Measurements from ENCODE around the gene TOGARAM2.

TOGARAM2 gene

DNA sequence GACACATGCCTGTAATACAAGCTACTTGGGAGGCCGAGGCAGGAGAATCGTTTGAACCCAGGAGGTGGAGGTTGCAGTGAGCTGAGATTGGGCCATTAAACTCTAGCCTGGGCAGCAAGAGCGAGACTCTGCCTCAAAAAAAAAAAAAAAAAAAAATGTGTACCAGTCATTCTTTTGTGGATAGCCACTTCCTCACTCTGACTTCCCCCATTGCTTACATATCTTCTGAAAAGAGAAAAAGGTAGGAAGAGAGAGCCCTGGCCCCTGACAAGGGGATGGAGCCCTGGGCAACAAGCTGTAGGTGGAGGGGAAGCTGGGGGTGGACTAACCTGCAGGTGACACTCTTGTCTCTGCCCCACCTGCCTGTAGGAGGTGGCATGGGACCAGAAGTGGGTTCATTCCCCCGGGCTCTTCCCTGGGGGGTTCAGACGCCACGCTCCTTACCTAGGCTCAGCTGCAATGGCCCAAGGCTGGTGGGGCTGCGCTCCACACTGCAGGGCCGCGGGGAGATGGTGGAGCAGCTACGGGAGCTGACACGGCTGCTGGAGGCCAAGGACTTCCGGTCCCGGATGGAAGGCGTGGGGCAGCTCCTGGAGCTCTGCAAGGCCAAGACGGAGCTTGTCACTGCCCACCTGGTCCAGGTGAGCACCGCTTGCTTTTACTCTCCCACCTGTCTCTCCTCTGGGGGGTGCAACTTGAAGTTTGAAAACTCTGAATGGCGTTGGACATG lies 54.1 kb downstream of the TOGARAM2 start:
- no peak for DNase-seq (ENCODE audit: low read depth in 2 of 2)
- H3K4me3 ChIP-seq (replicated peaks in 1 of 2; ENCODE audit: low read depth in 2 of 2, low read length in 2 of 2) = no peak overlapping the region
- TF ChIP-seq, protein P1, sequence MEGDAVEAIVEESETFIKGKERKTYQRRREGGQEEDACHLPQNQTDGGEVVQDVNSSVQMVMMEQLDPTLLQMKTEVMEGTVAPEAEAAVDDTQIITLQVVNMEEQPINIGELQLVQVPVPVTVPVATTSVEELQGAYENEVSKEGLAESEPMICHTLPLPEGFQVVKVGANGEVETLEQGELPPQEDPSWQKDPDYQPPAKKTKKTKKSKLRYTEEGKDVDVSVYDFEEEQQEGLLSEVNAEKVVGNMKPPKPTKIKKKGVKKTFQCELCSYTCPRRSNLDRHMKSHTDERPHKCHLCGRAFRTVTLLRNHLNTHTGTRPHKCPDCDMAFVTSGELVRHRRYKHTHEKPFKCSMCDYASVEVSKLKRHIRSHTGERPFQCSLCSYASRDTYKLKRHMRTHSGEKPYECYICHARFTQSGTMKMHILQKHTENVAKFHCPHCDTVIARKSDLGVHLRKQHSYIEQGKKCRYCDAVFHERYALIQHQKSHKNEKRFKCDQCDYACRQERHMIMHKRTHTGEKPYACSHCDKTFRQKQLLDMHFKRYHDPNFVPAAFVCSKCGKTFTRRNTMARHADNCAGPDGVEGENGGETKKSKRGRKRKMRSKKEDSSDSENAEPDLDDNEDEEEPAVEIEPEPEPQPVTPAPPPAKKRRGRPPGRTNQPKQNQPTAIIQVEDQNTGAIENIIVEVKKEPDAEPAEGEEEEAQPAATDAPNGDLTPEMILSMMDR (IDR thresholded peaks at IDR 0.05; ENCODE audit: low read depth, low read length) = no peak

DNA sequence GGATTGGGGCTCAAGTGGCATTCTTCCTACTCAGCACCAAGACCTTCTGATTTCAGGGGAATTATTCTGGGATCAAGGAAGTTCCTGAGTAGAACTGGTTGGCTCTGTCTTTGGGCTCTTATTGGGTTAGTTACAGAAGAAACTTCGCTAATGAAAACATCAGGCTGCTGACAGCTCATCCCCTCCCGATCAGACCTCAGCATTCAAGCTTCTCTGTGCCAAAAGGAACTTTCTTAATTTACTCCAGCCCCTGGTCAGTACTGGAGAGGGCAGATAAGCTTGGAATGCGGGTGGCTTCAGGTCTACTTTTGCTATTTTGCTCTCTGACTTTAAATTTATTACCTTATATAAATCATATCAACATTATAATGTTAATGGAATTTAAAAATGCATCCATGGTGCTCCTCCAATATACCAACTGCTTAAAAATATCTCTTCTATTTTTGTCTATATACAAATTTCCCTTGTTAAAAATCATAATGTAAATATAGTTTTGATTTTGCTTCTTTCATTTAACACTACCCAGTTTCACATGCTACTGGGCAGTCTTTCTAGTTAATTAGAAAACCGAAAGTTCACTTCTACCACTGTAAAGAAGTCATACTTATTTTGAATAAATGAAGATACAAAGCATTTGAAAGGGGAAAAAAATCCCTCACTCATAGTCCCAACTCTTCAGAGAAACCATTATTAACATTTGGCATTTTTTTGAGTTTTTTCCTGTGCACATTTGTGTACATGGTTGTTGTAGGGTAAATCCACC lies 58.8 kb downstream of the TOGARAM2 start:
- H3K4me3 ChIP-seq (replicated peaks in 1 of 2; ENCODE audit: low read depth in 2 of 2, low read length in 2 of 2) = no peak overlapping the region
- TF ChIP-seq, protein P1 (IDR thresholded peaks at IDR 0.05; ENCODE audit: low read depth, low read length) = no peak
- DNase-seq (ENCODE audit: low read depth in 2 of 2) = peak in 1 of 2 donors; percentile 61

DNA sequence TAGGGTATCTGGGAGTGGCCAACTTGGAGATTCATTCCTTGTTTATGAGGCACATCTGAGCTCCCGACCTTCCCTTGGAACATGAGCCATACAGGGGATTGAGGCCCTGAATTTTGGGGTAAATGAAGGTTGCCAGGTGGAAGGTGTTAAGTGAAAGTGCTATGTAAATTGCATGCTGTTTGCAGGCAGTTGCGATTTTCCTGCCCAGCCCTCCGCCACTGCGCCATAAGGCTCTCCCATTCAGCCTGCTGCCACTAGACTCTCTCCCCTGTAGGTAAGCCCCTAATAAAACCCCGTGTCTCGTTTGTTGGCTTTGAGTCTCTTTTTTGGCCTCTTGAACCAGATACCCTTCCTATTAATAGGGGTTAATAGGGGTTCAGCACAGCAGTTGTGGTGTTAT lies 59.5 kb downstream of the TOGARAM2 start:
- no peak for DNase-seq (ENCODE audit: low read depth in 2 of 2)
- no peak overlapping the region for H3K4me3 ChIP-seq (replicated peaks in 1 of 2; ENCODE audit: low read depth in 2 of 2, low read length in 2 of 2)
- TF ChIP-seq, protein P1 (IDR thresholded peaks at IDR 0.05; ENCODE audit: low read depth, low read length) = no peak

DNA sequence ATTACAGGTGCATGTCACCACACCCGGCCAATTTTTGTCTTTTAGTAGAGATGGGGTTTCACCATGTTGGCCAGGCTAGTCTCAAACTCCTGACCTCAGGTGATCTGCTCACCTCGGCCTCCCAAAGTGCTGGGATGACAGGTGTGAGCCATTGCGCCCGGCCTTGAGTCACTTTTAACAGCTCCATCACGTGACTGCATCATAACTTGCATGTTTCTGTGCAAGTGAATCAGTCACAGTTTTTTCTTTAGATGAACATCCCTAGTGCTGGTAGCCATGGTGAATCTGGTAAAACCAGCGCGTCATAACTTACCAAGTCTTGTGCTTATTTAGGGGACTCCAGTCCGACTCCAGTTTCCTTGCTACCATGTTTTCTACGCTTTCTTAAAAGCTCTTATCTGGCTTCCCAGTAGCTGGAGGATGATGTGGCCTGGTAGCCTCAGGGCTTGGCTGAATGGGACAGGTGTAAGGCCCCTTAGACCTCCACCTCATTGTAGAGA lies 60.1 kb downstream of the TOGARAM2 start:
- TF ChIP-seq, protein P1 (IDR thresholded peaks at IDR 0.05; ENCODE audit: low read depth, low read length) = no peak
- no peak for DNase-seq (ENCODE audit: low read depth in 2 of 2)
- H3K4me3 ChIP-seq (replicated peaks in 1 of 2; ENCODE audit: low read depth in 2 of 2, low read length in 2 of 2) = no peak overlapping the region

DNA sequence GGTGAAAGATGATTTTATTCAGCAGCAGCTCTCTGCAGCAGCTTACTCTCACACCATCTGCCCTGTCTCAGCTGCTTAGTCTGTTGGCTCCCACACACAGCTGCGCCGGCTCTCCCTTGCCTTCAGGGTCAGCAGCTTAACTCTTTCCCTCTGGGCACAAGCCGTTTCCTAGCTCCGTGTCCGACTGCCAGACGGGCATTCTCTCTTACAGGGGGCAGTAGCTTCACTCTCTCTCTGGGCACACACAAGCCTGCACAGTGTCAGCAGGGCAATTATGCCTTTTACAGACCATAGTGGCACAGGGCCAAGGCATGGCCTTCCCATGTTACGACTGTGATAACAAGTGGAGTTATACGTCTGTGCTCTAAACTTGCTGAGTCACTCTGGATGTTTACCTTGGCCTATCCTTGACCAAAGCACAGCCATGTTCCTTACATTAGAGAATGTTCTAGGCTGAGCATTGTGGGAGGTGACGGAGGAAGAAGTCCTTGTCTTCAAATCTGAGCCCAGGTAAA lies 61.5 kb downstream of the TOGARAM2 start:
- H3K4me3 ChIP-seq (replicated peaks in 1 of 2; ENCODE audit: low read depth in 2 of 2, low read length in 2 of 2) = no peak overlapping the region
- DNase-seq (ENCODE audit: low read depth in 2 of 2) = peak; percentile 56 to 72
- TF ChIP-seq, protein P1 (IDR thresholded peaks at IDR 0.05; ENCODE audit: low read depth, low read length) = no peak

DNA sequence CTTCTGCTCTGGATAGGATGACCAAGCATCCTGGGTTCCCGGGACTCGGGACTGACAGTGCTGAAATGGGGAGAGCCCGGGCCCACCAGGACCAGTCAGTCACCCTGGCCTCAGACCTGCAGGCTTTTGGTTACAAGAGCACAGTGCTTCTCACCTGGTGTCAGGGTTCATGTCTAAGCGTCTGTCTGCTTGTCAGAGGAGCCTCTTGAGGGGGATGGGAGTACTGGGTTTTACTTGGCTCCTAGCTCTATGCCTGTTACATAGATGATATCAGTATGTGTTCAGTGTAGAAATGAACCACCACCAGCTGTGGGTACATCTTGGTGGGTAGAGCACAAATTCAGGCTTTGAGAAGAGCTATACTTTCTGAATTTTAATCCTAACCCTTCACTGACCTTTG lies 63.4 kb downstream of the TOGARAM2 start:
- H3K4me3 ChIP-seq (replicated peaks in 1 of 2; ENCODE audit: low read depth in 2 of 2, low read length in 2 of 2) = no peak overlapping the region
- no peak for DNase-seq (ENCODE audit: low read depth in 2 of 2)
- TF ChIP-seq, protein P1 (IDR thresholded peaks at IDR 0.05; ENCODE audit: low read depth, low read length) = no peak
